Keratinocyte (primary cell): Measurements from ENCODE around the gene HNRNPLL. TPM values are rescaled to one million over a fixed set of nuclear protein-coding genes. Genes with fewer than 3 reads are reported as not detected.

Experiments
- DNase-seq: peaks from one replicate; pipeline ENCODE4 v3.0.0-alpha.2; 2011; ENCODE audit warnings: low read depth, missing footprints, low spot score
- FAIRE-seq: peaks from 2 replicates; lab custom pipeline; 2011; peaks lifted over from hg19 to GRCh38; lab: Jason Lieb, UNC
- H2AFZ ChIP-seq: 2 replicates; pipeline ENCODE4 v1.6.0; 2012; ENCODE audit warnings: low read length, control low read depth, inconsistent platforms; ENCODE audit not compliant: control insufficient read depth
- H3K27ac ChIP-seq: 2 replicates; pipeline ENCODE4 v1.5.1; 2011; ENCODE audit warnings: low read length; ENCODE audit not compliant: control insufficient read depth, insufficient read depth
- H3K27me3 ChIP-seq: 3 replicates; pipeline ENCODE4 v1.6.0; 2011; ENCODE audit warnings: low read length; ENCODE audit not compliant: control insufficient read depth, insufficient read depth; ENCODE audit errors: extremely low read depth
- H3K36me3 ChIP-seq, 2 experiments: 2 replicates in 1 of 2; 3 replicates in 1 of 2; pipeline ENCODE4 v1.5.1; 2011; ENCODE audit warnings: low read length in 2 of 2, mild to moderate bottlenecking in 1 of 2; ENCODE audit not compliant: control insufficient read depth in 2 of 2, insufficient read depth in 2 of 2; ENCODE audit errors: extremely low read depth in 1 of 2
- H3K4me1 ChIP-seq: 3 replicates; pipeline ENCODE4 v1.5.1; 2011; ENCODE audit warnings: low read length; ENCODE audit not compliant: control insufficient read depth, insufficient read depth; ENCODE audit errors: extremely low read depth
- H3K4me2 ChIP-seq: 3 replicates; pipeline ENCODE4 v1.6.0; 2011; ENCODE audit warnings: low read depth, low read length; ENCODE audit not compliant: control insufficient read depth, insufficient read depth; ENCODE audit errors: extremely low read depth
- H3K4me3 ChIP-seq, 3 experiments: fragments of 200-600 bp in 1 of 3; sonication (generic) in 1 of 3; 2 replicates in 2 of 3; 3 replicates in 1 of 3; pipeline ENCODE4 v1.5.1; 2011 to 2016; ENCODE audit warnings: low read length in 3 of 3, mild to moderate bottlenecking in 3 of 3, control low read depth in 2 of 3, inconsistent platforms in 1 of 3, low read depth in 1 of 3, mixed read lengths in 1 of 3, mixed run types in 1 of 3, moderate library complexity in 1 of 3; ENCODE audit not compliant: control insufficient read depth in 2 of 3, insufficient read depth in 2 of 3; ENCODE audit errors: extremely low read depth in 1 of 3
- H3K79me2 ChIP-seq: 2 replicates; pipeline ENCODE4 v1.6.0; 2012; ENCODE audit warnings: low read length; ENCODE audit not compliant: control insufficient read depth, insufficient read depth
- H3K9ac ChIP-seq: 3 replicates; pipeline ENCODE4 v1.6.0; 2011; ENCODE audit warnings: low read length; ENCODE audit not compliant: control insufficient read depth, insufficient read depth; ENCODE audit errors: extremely low read depth
- H3K9me1 ChIP-seq: 3 replicates; pipeline ENCODE4 v1.6.0; 2011; ENCODE audit warnings: low read length; ENCODE audit not compliant: control insufficient read depth, insufficient read depth; ENCODE audit errors: extremely low read depth
- H3K9me3 ChIP-seq: 2 replicates; pipeline ENCODE4 v1.5.1; 2012; ENCODE audit warnings: low read depth, low read length; ENCODE audit not compliant: control insufficient read depth
- H4K20me1 ChIP-seq: 3 replicates; pipeline ENCODE4 v1.6.0; 2011; ENCODE audit warnings: low read length; ENCODE audit not compliant: control insufficient read depth, insufficient read depth; ENCODE audit errors: extremely low read depth
- CTCF ChIP-seq, 3 experiments: IDR thresholded peaks in 1 of 3; conservative IDR thresholded peaks in 1 of 3; optimal IDR thresholded peaks in 1 of 3; 2 replicates in 2 of 3; 3 replicates in 1 of 3; pipeline versions ENCODE3 to v1.5.1; 2011; ENCODE audit warnings: low read length in 3 of 3, mild to moderate bottlenecking in 3 of 3, moderate library complexity in 2 of 3, control low read depth in 1 of 3, inconsistent platforms in 1 of 3; ENCODE audit not compliant: insufficient read depth in 2 of 3; ENCODE audit errors: extremely low read depth in 1 of 3
- EZH2 ChIP-seq: IDR thresholded peaks from one replicate; pipeline ENCODE4 v1.6.1; 2012; ENCODE audit warnings: inconsistent platforms, mild to moderate bottlenecking, low read length, moderate library complexity
- dilution Hi-C: fragments of 300-500 bp; cut with MboI; formaldehyde crosslinking; loops from one replicate; pipeline ENCODE4 v1.7.0; 2020; ENCODE audit warnings: low sequenced_read_pairs; ENCODE audit not compliant: extremely low pct_ligation_motif_present
- polyA plus RNA-seq, 5 experiments: library from polyadenylated mRNA; depleted of rRNA in 3 of 5; stranded (reverse) in 3 of 5; stranded (forward) in 1 of 5; unstranded in 1 of 5; fragments of >200 nt; gene quantifications; 1 replicate in 1 of 5; 2 replicates in 3 of 5; 3 replicates in 1 of 5; pipeline versions ENCODE4 v1.2.1 to v1.2.3, GENCODE V29; 2011 to 2012; ENCODE audit warnings: missing spikeins in 2 of 5, low read depth in 1 of 5, low replicate concordance in 1 of 5

Gene HNRNPLL
- polyA plus RNA-seq, 1 donor (not counting 4 experiments of a cell fraction or from before 2014, with no cell fraction given), result 53.8 TPM

- peaks cover 0 to 6% of the 10 kb centered on the region in 2 experiments for H3K36me3 ChIP-seq
- no peak overlapping the region for H3K27ac ChIP-seq
- no peak for DNase-seq
- no peak overlapping the region for H3K4me3 ChIP-seq
- H3K4me1 ChIP-seq, result no peaks in the 10 kb centered on the region
- H4K20me1 ChIP-seq, result no peaks in the 10 kb centered on the region
- H3K79me2 ChIP-seq, result no peaks in the 10 kb centered on the region
- no peaks in the 10 kb centered on the region for H3K9me1 ChIP-seq
- FAIRE-seq, result no peak
- TF ChIP-seq EZH2 (no peak), CTCF (optimal IDR thresholded peaks at IDR 0.05 in 1 of 3, IDR thresholded peaks at IDR 0.05 in 1 of 3, conservative IDR thresholded peaks at IDR 0.05 in 1 of 3; ENCODE audit: extremely low read depth in 1 of 3, insufficient read depth in 2 of 3, low read length in 3 of 3) (no peak)
- dilution Hi-C loops, result loop anchor here (25.0 kb wide), 1 partner anchor 180 kb away; no protein-coding TSS in a partner anchor
- no peaks in the 10 kb centered on the region for H3K9me3 ChIP-seq
- no peak overlapping the region for H2AFZ ChIP-seq
- H3K9ac ChIP-seq, result no peak overlapping the region
- no peak overlapping the region for H3K4me2 ChIP-seq
- no peaks in the 10 kb centered on the region for H3K27me3 ChIP-seq
These were observed 45.5 kb downstream of the HNRNPLL start for GRCh38 chr2:38557217-38557616.

GRCh38 chr2:38556006-38556801 lies 46.5 kb downstream of the HNRNPLL start:
- no peaks in the 10 kb centered on the region for H3K4me1 ChIP-seq
- H4K20me1 ChIP-seq, result no peaks in the 10 kb centered on the region
- H3K9me1 ChIP-seq, result no peaks in the 10 kb centered on the region
- no peak overlapping the region for H3K4me3 ChIP-seq
- TF ChIP-seq EZH2 (no peak), CTCF (optimal IDR thresholded peaks at IDR 0.05 in 1 of 3, IDR thresholded peaks at IDR 0.05 in 1 of 3, conservative IDR thresholded peaks at IDR 0.05 in 1 of 3; ENCODE audit: extremely low read depth in 1 of 3, insufficient read depth in 2 of 3, low read length in 3 of 3) (no peak)
- no peak overlapping the region for H3K9ac ChIP-seq
- no peaks in the 10 kb centered on the region for H3K27me3 ChIP-seq
- no peak for FAIRE-seq
- dilution Hi-C loops, result loop anchor here (25.0 kb wide), 1 partner anchor 181 kb away; no protein-coding TSS in a partner anchor
- no peak for DNase-seq
- peaks cover 0 to 5% of the 10 kb centered on the region in 2 experiments for H3K36me3 ChIP-seq
- H3K27ac ChIP-seq, result no peak overlapping the region
- H3K79me2 ChIP-seq, result no peaks in the 10 kb centered on the region
- H3K4me2 ChIP-seq, result no peak overlapping the region
- H2AFZ ChIP-seq, result no peak overlapping the region
- no peaks in the 10 kb centered on the region for H3K9me3 ChIP-seq
